GDM1 (cell line): ENCODE results near the gene ARL10.
A peak's percentile ranks its signal among the peaks of the same experiment; 100 is the strongest.

Experiments
- DNase-seq: peaks from one replicate; lab custom pipeline; 2025; lab: John Stamatoyannopoulos, UW

The ARL10 gene

DNA sequence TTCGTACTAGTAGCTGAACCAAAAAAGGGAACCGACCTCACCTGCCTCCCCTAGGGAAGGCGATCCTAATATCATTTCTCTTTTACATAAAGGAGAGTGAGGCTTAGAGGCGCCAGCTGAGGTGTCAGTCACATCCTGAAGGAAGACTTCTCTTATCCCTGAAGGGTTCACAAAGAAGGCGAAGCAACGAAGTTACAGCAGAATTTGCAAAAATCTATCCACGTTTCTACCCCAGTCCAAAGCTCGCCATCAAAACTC is 3.1 kb upstream of the ARL10 start:
- no peak for DNase-seq

DNA sequence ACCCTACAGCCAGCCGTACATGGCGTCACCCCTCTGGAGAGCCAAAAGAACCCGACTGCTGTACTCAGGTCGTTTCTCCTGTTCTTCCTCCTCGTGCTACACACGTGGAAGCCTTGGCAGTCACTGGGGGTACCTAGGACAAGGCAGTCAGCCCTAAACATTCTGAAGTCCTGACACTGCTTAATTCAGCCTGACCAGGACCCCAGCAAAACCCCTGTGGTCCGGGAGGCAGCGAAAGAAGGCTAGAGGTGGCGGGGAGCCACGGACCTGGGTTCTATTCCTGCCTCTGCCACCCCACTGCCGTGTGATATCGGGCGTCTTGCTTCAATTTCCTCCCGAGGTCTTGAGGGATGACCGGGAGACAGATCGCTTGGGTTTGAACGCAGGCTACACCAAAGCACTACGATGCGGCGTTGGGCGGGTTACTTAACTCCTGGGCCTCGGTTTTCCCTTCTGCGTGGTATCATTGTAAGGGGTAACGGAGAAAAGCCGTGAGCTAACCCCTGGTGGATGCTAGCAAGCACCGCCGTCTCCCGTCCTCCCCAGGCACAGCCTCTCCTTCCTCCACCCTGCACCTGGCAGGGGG is 429 bp upstream of the ARL10 start:
- no peak for DNase-seq

DNA sequence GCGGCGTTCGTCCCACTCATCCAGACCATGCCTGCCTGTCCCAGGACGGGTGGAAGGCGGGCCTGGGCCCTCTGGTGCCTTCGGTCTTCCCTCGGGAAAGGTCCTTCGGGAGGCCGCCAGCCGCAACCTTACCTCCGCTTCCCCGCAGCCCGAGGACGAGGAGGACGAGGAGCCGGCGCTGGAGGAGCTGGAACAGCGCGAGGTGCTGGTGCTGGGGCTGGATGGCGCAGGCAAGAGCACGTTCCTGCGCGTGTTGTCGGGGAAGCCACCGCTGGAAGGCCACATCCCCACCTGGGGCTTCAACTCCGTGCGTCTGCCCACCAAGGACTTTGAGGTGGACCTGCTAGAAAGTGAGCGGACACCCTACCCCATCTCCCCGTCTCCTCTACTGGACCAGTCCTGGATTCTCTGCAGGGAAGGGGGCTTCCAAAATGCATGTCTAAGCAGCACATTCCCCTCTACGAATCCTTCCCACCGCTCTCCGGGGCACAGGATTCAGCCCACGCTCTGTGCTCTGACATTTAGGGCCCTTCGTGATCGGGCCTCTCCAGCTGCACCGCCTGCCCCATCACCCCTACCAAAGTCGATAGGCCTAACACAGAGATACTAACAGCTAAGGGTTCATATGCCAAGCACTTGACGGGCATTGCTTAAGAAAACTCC is 1.1 kb downstream of the ARL10 start:
- DNase-seq: no peak

DNA sequence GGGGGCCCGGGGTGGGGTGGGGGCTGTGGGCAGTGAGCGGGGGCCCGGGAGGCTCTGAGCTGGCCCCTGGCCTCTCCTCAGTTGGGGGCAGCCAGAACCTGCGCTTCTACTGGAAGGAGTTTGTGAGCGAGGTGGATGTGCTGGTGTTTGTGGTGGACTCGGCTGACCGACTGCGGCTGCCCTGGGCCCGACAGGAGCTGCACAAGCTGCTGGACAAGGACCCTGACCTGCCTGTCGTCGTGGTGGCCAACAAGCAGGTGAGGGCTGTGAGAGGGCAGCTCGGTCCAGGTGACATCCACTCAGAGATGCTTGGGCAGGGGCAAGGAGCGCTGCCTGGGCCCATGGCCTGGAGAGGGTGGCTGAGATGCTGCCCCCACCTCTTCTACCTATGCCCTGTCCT is 3.4 kb downstream of the ARL10 start:
- DNase-seq: no peak

DNA sequence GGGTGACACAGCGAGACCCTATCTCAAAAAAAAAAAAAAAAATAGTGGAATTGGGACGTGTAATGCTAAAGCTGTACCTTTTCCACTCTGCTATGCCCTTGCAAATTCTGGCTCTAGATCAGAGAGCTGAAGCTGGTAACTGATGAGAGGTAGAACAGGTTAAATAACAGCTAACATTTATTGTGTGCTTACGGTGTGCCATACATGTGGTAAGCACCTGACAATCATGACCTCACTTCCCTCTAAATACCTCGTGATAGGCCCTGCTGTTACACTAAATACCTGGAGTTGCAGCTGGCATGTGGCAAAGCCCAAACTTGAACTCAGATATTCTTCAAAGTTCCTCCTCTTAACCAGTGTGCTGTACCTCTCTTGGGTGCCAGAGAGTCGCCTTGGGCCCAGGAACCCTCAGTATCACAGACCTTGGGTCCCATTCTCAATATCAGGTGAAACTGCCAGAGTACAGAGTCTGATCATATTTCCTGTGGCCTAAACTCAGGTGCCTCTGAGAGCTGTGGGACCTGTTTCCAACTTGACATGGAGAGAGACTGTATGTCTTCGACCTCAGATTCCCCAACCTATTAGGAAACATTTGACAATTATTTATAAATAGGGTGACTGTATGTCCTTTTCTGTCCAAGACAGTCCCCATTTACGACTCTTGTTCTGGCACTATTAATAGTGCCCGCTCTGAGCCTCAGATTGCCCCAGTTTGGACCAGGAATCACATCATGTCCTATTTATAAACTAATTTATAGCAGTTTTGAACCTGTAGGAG is 4.8 kb downstream of the ARL10 start:
- DNase-seq: no peak

DNA sequence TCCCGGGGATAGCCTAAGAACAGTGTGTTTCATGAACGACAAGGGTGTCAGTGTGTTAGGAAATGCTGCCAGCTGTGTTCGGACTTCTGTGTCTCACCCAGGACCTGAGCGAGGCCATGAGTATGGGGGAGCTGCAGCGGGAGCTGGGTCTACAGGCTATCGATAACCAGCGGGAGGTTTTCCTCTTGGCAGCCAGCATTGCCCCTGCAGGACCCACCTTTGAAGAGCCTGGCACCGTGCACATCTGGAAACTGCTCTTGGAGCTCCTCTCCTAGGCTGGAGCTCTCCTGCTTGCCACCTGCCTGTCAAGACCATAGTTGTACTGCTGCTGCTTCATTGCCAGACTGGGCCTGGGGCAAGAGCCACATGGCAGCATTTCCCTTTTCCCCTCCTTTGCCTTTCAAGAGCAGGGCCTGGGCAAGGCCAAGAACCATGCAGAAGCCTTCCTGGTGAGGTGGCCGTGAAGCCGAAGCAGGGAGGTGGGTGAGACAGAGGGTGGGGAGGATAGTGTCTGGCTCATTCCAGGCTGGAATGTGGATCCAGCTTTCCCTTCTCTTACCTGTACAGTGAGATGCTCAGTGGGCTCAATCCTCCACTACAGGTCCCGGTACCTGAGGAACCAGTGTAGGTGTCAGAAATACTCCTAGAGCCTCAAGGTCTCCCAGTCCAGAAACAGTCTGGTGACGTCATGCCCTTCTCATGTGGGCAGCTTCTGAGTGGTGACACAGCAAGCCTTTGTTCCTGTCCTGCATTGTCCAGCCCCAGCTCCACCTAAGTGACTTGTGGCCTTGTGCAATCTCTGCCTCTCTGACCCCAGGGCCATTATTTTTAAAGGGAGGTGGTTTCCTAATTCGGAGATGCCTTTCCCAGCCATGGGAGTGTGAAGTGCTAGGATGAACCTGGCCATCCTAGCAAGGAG is 6.6 kb downstream of the ARL10 start:
- DNase-seq: no peak

DNA sequence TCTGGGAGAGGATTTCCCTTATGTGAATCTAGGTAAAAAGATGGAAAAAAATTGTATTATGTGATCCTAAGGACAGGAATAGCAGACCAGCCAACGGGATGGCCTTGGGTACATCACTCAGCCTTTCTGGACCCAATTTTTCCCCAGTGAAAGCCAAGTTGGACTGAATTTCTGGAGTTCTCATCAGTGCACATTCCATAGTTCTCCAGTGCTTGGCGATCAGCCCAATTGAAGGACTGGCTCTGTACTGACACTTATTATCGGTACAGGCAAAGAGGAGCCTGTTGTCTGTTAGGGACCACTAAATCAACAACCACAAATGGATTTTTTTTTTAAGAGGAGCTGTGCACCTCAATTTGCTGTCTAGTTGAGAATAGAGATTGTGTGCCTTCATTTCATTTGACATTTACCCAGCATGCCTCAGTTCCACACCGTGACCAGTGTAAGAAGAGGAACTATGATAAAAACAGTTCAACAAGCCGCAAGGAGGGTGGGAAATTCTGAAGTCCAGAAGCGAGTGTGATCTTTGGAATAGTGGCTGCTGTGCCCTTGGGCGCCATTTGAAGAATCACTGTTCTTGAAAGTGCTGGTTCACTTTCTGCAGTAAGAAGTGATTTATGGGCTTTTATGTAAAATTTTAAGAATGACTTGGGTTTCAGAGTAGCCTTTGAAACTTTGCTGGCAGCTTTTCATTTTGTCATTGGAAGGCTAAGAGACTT is 8.0 kb downstream of the ARL10 start:
- no peak for DNase-seq

DNA sequence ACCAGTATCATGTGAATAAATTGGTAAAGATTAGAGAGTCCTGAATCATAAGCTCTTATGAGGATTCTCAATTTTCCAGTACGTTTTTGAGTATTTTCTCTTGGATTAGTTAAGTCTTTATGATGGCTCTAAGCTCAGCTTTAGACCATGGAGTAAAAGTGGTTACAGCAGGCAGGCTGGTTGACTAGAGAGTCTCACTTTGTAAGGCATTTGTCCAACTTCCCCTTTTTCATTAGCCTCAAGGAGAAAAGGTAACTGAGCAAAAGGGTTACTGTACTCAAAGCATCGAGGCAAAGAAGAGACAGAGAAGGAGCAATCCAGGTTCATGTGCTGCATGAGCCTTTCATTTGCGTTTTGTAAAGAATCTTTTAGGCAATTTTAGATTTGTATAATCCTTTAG is 14.6 kb downstream of the ARL10 start:
- DNase-seq: no peak

DNA sequence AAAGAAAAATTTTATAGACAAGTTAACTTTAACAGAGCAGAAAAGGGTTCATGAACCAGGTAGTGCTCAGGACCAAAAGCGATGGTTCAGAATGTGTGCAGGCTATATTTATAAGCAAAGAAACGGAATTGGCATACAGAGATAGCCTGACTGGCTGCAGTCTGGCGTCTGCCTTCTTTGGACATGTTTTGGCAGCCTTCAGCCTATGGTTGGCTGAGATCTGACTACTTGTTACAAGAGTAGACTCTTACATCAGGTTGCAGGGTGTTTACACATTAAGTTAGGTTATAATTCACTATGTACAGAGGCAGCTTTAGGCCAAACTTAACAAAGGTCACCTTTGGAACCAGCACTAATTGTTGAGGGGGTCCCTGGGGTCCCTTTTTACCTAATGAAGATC is 16.1 kb downstream of the ARL10 start:
- DNase-seq: no peak

DNA sequence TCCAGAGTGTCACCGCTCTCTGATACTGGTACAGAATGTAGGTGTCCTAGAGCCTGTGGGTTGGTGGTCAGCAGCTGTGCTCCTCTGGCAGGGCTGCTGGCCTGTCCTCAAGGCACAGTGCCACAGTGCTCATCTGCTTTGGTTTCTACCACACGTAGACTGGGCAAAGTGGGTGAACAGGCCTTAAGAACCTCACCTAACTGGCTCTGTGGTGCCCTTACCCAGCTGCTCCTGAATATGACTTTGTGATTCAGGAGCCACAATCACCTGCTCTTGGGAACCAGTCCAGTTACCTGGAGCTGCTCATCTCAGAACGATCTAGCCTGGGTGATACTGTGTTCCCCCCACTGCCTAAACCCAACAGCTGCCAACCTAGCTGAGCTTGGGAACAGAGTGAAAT is 16.7 kb downstream of the ARL10 start:
- DNase-seq: no peak

DNA sequence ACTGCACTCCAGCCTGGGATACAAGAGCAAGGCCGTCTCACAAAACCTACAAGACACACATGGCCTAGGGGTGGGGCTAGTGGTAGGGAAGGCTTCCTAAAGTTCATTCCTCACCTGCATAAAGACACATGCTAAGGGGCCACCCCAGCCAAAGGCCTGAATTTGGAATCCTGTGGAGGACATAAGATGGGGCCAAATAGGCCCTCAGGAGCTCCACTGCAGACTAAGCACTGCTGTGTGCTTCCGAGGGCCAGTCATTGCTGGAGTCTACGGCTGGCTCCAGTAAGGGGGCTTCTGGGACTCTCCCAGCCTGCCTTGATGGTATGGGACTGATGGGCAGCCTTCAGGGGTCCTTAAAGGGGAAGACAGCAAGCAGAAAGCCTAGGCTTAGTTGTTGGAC is 17.4 kb downstream of the ARL10 start:
- DNase-seq: no peak

DNA sequence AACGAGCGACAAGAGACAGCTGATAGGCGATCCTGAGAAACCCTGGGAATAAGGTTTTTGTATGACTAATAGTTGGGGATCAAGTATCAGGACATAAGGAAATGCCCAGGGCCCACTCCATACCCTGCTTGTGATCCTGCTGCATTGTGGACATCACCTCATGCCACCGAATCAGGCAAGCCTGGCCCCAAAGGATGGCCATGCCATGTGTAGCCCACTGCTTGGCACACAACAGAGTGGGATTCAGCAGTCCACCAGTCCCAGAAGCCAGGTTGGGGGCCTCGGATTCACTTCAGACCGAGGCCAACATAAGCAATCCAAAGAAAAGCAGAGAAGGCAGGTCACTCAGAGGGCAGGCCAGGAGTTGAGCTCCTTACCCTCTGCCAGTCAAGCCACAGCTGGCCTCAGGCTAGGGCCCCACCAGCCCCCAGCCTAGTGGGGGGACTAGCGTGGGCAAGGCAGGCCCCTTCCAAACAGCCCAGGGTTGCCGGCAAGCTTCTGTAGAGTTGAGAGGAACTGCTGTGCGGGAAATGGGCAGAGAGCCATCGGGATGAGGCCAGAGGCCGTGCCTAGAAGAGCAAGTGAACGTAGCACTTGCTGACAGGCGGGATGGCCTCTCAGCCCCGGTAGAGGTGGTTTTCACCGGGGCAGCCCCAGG is 18.1 kb downstream of the ARL10 start:
- no peak for DNase-seq

DNA sequence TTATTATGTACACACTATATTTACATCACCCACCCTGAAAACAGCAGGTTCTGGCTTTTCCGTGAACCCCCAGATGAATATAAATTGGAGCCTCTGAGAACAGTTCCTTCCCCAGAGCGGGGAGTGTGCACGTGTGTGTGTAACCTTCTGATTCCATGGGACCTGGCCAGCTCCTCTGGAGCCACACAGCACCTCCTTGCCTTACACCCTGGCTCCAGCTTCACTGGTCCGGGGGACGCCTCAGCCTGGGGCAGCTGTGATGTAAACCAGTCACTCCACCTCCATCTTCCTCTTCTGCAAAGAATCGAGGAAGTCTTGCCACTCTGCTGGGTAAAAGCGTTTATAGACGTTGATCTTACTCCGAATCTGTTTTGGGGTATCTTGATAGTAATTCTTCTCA is 18.7 kb downstream of the ARL10 start:
- DNase-seq: no peak

DNA sequence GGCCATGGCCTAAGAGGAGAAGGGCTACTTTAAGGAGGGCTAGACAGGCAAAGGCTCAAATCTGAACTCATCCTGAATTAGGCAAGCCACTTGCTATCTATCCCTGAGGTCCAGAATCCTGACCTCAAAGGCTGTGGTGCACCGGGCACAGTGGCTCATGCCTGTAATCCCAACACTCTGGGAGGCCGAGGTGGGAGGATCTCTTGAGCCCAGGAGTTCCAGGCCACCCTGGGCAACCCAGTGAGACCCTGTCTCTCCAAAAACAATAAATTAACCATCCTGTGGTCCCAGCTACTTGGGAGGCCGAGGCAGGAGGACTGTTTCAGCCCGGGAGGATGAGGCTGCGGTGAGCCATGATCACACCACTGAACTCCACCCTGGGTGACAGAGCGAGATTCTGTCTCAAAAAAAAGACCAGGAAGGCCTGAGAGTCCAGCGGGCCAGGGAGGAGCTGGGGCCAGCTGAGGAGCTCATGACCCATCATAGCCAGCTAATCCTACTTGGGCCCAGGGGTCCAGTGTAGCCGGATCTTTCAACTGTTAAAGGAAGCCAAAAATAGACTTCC is 19.2 kb downstream of the ARL10 start:
- no peak for DNase-seq

DNA sequence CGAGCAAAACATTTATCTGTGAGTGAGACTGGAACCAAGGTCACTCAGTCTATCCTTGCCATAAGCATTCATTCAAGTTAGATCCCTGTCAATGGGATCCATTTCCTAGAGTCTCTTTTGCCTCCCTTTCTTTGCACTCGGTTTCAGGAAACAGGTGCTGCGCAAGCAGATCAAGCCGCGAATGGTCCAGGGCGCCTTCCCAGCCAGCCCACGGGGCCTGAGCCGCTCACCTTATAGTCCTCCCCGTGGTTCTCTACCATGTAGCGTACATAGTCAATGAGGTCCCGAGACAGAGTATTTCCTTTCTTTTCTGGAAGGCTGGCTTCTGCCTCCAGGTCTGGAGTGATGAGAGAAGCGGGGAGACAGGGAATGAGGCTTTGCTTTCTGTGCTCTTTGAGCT is 19.7 kb downstream of the ARL10 start:
- no peak for DNase-seq

DNA sequence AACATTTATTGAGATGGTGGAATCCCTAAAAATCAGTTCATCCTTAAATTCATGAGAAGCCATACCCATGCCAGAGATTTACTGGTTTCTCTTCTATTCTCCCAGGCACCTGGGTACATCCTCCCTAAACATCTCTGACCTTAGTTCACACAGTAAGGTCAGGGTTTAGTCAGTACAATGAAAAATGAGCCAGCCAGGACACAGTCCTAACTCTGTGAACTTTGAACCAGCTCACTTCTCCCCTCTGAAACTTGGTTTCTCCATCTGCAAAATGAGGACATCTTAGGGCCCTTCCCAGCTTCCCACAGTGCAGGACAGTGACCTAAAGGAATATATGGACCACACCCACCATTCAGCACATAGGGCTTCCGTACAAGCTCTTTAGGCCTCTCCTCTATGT is 21.2 kb downstream of the ARL10 start:
- DNase-seq: no peak

DNA sequence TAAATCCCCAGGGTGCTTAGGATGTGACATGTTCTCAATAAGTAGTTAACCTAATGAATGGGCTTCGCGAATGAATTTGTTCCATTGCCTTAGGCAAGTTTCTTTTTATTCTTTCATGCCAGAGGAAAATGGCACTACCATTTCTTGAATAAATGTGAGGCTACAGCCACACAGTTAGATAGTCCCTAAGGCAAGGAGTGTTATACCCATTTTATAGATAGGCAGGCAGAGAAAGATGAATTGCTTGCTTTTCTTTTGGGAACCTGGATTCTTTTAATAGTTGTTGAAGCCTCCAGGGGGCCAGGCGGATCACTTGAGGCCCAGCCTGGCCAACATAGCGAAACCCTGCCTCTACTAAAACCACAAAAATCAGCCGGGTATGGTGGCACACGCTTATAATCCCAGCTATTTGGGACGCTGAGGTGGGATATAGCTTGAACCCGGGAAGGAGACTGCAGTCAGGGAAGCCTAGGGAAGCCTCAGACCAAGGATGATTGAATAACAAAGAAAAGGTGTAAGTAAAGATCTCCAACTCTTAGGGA is 22.2 kb downstream of the ARL10 start:
- DNase-seq: no peak

DNA sequence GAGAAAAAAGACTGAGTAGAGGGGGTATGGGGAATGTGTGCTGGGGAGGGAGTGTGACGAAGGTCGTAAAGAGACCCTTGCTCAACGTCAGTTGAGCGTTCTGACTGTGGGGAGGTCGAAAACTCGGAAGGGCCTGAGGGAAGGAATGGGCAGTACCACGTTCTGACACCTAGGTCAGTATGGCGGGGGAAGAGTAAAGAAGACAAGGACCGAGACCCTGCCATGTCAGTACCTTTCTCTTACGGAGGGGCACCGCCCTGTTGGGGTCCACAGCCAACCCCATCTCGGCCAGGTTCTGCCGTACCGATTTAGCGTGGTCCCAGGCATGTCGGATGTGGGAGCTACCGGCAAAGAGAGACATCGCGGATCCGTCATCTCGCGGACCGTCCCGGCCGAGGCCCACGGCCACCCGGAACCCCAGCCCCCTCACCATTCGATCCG is 22.7 kb downstream of the ARL10 start:
- DNase-seq: no peak

DNA sequence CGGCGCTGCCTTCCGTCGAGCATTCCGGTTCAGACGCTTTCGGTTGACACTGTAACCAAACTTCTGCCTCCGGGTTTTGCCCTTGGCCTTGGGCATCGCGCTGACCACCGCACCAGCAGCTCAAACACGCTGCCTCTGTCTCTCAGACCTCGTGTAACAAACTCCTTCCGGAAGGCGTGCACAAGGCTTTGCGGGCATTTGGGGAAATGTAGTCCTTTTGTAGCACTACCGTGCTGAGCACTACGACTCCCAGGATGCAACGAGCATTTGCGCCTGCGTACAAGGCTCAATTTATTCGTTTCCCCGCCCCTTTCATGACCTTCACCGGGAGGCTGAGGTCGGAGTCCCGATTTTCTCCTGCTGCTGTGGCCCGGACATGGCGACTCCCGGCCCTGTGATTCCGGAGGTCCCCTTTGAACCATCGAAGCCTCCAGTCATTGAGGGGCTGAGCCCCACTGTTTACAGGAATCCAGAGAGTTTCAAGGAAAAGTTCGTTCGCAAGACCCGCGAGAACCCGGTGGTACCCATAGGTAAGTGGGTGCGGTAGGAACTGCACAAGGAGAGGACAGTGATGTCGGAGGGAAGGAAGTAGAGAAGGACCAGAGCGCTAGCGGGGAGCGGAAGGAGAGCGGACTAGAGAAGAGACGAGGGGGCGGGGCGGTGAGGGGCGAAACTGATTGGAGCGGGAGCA is 23.3 kb downstream of the ARL10 start, which contains the start of the genes HIGD2A and NOP16:
Gene HIGD2A (plus strand): TSS at position 308 of the 691 bp plus-strand sequence. CDS start 69 bp downstream, at position 377.
Gene NOP16 (minus strand): TSS at position 155 of the 691 bp plus-strand sequence. CDS start 59 bp downstream, at position 96.
- DNase-seq: peak; percentile 98
